NB4 (cell line): ENCODE data around the gene SOCS2.

Source experiments
- DNase-seq: peaks from one replicate; pipeline ENCODE4 v3.0.0; 2010; ENCODE audit warnings: low read depth
- H3K4me3 ChIP-seq: one replicate; pipeline ENCODE4 v1.5.1; 2011; ENCODE audit warnings: mild to moderate bottlenecking, low read depth, low read length, moderate library complexity
- MYC ChIP-seq: IDR thresholded peaks from 2 replicates; pipeline ENCODE4 v1.6.1; 2011; ENCODE audit warnings: low read depth, low read length
- POLR2A ChIP-seq: IDR thresholded peaks from 2 replicates; pipeline ENCODE4 v1.6.1; 2011; ENCODE audit warnings: mild to moderate bottlenecking; ENCODE audit not compliant: insufficient read length; ENCODE audit errors: extremely low read depth
- TF ChIP-seq, protein P1 (sequence below): IDR thresholded peaks from 2 replicates; pipeline ENCODE4 v1.6.1; 2011; ENCODE audit warnings: low read depth, low read length
- TF ChIP-seq, protein P2 (sequence below): IDR thresholded peaks from one replicate; pipeline ENCODE4 v1.5.1; 2012; ENCODE audit warnings: low read depth, low read length

Gene SOCS2

DNA sequence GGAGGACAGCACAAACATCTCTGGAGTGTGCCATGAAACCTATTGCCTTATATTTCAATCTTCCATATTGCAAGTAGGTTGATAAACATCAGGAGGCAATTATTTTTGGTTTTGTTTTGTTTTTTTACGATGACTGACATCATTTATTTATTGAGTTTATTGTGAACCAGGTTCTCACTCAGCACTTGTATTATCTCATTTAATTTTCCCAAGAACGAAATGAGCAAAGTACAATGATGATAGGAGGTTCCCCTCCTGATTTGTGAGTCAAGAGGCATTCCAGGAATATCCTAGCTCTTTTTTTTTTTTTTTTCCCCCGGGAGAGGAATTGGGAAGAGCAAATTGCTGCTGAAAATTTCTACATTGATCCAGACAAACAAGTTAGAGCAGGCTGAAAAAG is 4.7 kb downstream of the SOCS2 start:
- H3K4me3 ChIP-seq = no peak overlapping the region
- no peak for DNase-seq
- TF ChIP-seq POLR2A (no peak), MYC (no peak)
- TF ChIP-seq, protein P1, sequence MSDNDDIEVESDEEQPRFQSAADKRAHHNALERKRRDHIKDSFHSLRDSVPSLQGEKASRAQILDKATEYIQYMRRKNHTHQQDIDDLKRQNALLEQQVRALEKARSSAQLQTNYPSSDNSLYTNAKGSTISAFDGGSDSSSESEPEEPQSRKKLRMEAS = no peak
- TF ChIP-seq, protein P2, sequence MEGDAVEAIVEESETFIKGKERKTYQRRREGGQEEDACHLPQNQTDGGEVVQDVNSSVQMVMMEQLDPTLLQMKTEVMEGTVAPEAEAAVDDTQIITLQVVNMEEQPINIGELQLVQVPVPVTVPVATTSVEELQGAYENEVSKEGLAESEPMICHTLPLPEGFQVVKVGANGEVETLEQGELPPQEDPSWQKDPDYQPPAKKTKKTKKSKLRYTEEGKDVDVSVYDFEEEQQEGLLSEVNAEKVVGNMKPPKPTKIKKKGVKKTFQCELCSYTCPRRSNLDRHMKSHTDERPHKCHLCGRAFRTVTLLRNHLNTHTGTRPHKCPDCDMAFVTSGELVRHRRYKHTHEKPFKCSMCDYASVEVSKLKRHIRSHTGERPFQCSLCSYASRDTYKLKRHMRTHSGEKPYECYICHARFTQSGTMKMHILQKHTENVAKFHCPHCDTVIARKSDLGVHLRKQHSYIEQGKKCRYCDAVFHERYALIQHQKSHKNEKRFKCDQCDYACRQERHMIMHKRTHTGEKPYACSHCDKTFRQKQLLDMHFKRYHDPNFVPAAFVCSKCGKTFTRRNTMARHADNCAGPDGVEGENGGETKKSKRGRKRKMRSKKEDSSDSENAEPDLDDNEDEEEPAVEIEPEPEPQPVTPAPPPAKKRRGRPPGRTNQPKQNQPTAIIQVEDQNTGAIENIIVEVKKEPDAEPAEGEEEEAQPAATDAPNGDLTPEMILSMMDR = no peak

DNA sequence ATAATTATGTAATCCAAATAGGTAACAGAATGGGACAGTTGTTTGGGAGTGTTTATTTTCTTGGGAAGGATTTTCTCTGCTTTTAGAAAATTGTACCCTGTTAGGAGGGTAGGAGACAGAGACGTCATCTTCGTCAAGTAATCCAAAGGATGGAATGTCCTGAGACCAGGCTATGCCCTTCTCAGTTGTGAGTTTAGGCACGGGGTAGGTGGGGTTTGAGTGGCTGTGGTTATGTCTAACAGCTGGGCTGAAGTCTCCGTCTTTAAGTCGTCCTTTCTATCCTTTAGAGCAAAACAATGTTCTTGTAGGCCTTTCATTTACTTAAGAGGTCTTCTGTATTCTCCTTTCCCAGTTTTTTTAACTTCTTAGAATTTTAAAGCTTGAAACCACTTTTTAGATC is 5.7 kb downstream of the SOCS2 start:
- no peak for TF ChIP-seq POLR2A
- TF ChIP-seq, protein P1 = no peak
- no peak for TF ChIP-seq MYC
- TF ChIP-seq, protein P2 = no peak
- no peak for DNase-seq
- H3K4me3 ChIP-seq = no peak overlapping the region

DNA sequence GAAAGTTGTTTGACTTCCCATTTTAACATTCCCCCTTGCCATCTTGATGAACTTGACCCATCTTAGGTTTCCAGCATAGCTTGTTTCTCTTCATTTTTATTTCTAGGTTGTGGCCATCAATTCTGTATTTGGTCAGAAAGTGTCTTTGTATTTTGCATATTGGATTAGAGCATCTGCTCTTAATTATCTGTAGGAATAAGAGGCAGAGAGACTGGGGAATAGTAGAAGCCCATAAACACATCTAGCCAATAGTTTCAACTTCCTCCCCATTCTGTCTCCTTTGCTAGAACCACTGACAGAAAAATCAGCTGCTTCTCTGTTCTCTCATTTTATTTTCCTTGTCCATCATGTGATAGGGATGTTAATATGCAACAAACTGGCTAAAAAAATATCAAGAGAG is 8.2 kb downstream of the SOCS2 start:
- no peak overlapping the region for H3K4me3 ChIP-seq
- TF ChIP-seq POLR2A = no peak
- TF ChIP-seq, protein P2 = no peak
- TF ChIP-seq, protein P1 = no peak
- no peak for TF ChIP-seq MYC
- no peak for DNase-seq

DNA sequence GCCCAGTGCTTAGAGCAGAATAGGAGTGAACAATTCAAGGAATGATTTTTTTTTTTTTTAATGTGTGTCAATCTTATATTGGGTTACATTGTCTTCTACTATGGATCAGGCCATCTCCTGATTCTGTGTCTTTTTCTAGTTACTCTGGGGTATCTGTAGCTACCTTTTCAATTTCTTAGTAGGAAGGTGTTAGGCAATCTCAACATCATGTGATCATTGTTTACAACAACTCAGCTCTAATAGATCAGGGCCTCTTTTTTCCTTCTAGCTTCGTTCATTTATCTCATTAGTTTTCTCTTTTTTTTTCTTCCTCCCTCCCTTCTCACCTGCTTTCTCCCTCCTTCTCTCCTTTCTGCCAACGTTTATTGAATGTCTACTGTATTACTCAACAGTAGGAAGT is 8.9 kb downstream of the SOCS2 start:
- DNase-seq = no peak
- H3K4me3 ChIP-seq = no peak overlapping the region
- TF ChIP-seq POLR2A = no peak
- TF ChIP-seq, protein P1 = no peak
- no peak for TF ChIP-seq MYC
- TF ChIP-seq, protein P2 = no peak

DNA sequence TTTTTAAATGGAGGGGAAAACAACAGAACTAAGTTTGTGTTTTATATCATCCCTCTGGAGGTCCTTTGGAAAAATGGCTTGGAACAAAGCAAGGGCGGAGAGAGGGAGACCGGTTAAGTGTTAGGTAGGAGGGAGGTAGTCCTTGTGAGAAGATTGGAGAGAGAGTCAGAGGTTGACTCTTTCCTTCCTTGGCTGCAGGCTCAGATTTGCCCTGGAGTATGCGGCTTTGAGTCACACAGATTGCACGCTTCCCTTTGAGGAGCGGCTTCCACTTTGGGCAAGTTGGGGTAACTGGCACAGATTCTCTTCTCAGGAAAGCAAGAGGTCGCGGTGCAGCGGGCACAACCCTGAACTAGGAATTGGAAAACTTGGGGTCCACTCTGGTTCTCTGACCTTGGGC is 9.9 kb downstream of the SOCS2 start:
- TF ChIP-seq MYC (no peak), POLR2A (no peak)
- TF ChIP-seq, protein P1 = no peak
- TF ChIP-seq, protein P2 = no peak
- DNase-seq = no peak
- no peak overlapping the region for H3K4me3 ChIP-seq

DNA sequence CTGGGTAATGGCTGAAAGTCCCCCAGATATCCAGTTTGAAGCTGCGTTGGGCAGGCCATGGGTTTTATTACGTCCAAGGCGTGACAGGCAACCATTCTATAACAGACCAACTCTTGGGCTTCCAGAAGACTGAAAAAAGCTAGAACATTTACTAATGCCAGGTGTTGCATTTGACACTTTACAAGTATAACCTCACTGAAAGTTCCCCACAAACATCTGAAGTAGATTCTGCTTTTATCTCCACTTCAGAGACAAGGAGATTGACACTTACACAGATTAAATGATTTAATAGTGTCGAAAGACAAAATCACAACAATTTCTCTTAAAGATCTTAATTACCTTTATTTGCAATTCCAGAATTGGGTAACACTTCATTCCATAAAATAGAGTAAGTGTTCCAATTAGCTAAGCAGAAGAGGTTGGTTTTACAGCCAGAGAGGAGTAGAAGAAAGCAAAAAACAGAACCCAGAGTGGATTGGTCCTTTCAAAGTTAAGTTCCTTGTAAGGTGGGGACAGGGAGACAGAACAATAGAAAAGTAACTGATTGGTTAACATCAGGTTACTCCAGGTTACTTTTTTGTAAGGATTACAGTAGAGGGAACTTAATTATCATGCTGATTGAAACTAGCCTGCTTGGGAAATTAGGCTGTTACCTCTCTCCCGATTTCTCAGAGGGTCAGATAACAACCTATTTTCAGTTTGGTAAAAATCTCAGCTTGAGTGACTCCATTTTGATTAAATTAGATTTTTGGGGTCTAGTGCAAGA is 11.3 kb downstream of the SOCS2 start:
- TF ChIP-seq MYC (no peak), POLR2A (no peak)
- TF ChIP-seq, protein P1 = no peak
- TF ChIP-seq, protein P2 = no peak
- no peak overlapping the region for H3K4me3 ChIP-seq
- no peak for DNase-seq
